Neural progenitor cell (in vitro differentiated cells): ENCODE data around the gene NF1. TPM values are rescaled to one million over a fixed set of nuclear protein-coding genes. Genes with fewer than 3 reads are reported as not detected.

Experiments used
- DNase-seq: peaks from one replicate; pipeline ENCODE4 v3.0.0-alpha.2; 2016; ENCODE audit warnings: low spot score
- H2AFZ ChIP-seq: fragments of 200-600 bp; sonication (generic); replicated peaks from 2 replicates; pipeline ENCODE4 v1.6.1; 2016; ENCODE audit warnings: antibody characterized with exemption
- H3F3A ChIP-seq: fragments of 200-600 bp; sonication (generic); 2 replicates; pipeline ENCODE4 v1.6.1; 2016; ENCODE audit warnings: antibody characterized with exemption, low read depth
- H3K27ac ChIP-seq: fragments of 200-600 bp; sonication (generic); 2 replicates; pipeline ENCODE4 v1.5.1; 2016; ENCODE audit warnings: mild to moderate bottlenecking
- H3K27me3 ChIP-seq: fragments of 200-600 bp; sonication (generic); 2 replicates; pipeline ENCODE4 v1.6.1; 2016; ENCODE audit warnings: mild to moderate bottlenecking, moderate library complexity
- H3K36me3 ChIP-seq: fragments of 200-600 bp; sonication (generic); 2 replicates; pipeline ENCODE4 v1.5.1; 2016
- H3K4me1 ChIP-seq: fragments of 200-600 bp; sonication (generic); 2 replicates; pipeline ENCODE4 v1.6.1; 2016; ENCODE audit warnings: mixed run types
- H3K4me2 ChIP-seq: fragments of 200-600 bp; sonication (generic); 2 replicates; pipeline ENCODE4 v1.6.1; 2016
- H3K4me3 ChIP-seq: fragments of 200-600 bp; sonication (generic); 2 replicates; pipeline ENCODE4 v1.5.1; 2016
- H3K79me2 ChIP-seq: fragments of 200-600 bp; sonication (generic); 2 replicates; pipeline ENCODE4 v1.6.1; 2016; ENCODE audit warnings: low read depth
- H3K9ac ChIP-seq: fragments of 200-600 bp; sonication (generic); 2 replicates; pipeline ENCODE4 v1.6.1; 2016
- H3K9me3 ChIP-seq: fragments of 200-600 bp; sonication (generic); 2 replicates; pipeline ENCODE4 v1.5.1; 2016; ENCODE audit warnings: low read depth
- H4K20me1 ChIP-seq: fragments of 200-600 bp; sonication (generic); 2 replicates; pipeline ENCODE4 v1.6.1; 2016; ENCODE audit warnings: low read depth
- H3K27ac Mint-ChIP-seq: 3 replicates; pipeline ENCODE4 v1.8.0; 2021; ENCODE audit warnings: mixed read lengths
- H3K27me3 Mint-ChIP-seq: 2 replicates; pipeline ENCODE4 v1.8.0; 2022; ENCODE audit warnings: low read depth, mild to moderate bottlenecking, inconsistent platforms, moderate library complexity, mixed read lengths; ENCODE audit not compliant: insufficient read depth
- H3K36me3 Mint-ChIP-seq: 3 replicates; pipeline ENCODE4 v1.8.0; 2021; ENCODE audit warnings: mixed read lengths
- H3K4me1 Mint-ChIP-seq: 3 replicates; pipeline ENCODE4 v1.8.0; 2021; ENCODE audit warnings: mixed read lengths
- H3K4me3 Mint-ChIP-seq: 3 replicates; pipeline ENCODE4 v1.8.0; 2021; ENCODE audit warnings: mild to moderate bottlenecking, moderate library complexity, mixed read lengths
- H3K9me3 Mint-ChIP-seq: 3 replicates; pipeline ENCODE4 v1.8.0; 2020; ENCODE audit warnings: mixed read lengths
- CTCF ChIP-seq: fragments of 200-600 bp; sonication (generic); IDR thresholded peaks from 2 replicates; pipeline ENCODE4 v1.5.1; 2017; ENCODE audit warnings: antibody characterized with exemption, mild to moderate bottlenecking
- EZH2 ChIP-seq: fragments of 200-600 bp; sonication (generic); IDR thresholded peaks from 2 replicates; pipeline ENCODE4 v1.6.1; 2017; ENCODE audit warnings: antibody characterized with exemption, mild to moderate bottlenecking, moderate library complexity
- EZH2phosphoT487 ChIP-seq: fragments of 200-600 bp; sonication (generic); IDR thresholded peaks from 2 replicates; pipeline ENCODE4 v1.6.1; 2017; ENCODE audit warnings: antibody characterized with exemption
- total RNA-seq: library from RNA; depleted of rRNA; stranded (reverse); fragments of >200 nt; gene quantifications from 2 replicates; pipeline ENCODE4 v1.2.3, GENCODE V29; 2015; ENCODE audit warnings: low replicate concordance

NF1 gene
- total RNA-seq, 1 donor from 2014 or later: 54.8 TPM

GRCh38 chr17:31248986-31249834, 154.4 kb downstream of the NF1 start:
- Histone ChIP-seq H3F3A (no peaks in the 10 kb centered on the region), H3K4me1 (no peaks in the 10 kb centered on the region), H3K79me2 (no peaks in the 10 kb centered on the region), H4K20me1 (no peaks in the 10 kb centered on the region), H3K9me3 (no peaks in the 10 kb centered on the region), H3K4me3 (no peak overlapping the region), H3K27me3 (no peaks in the 10 kb centered on the region), H3K36me3 (peaks cover 5% of the 10 kb centered on the region), H3K27ac (no peak overlapping the region), H2AFZ (no peak overlapping the region), H3K4me2 (no peak overlapping the region), H3K9ac (no peak overlapping the region)
- DNase-seq: no peak
- Mint-ChIP-seq H3K9me3 (no peaks in the 10 kb centered on the region), H3K27me3 (peaks cover 2% of the 10 kb centered on the region), H3K36me3 (peaks cover 21% of the 10 kb centered on the region), H3K4me3 (no peak overlapping the region), H3K4me1 (no peaks in the 10 kb centered on the region), H3K27ac (no peak overlapping the region)
- TF ChIP-seq CTCF (no peak), EZH2phosphoT487 (no peak), EZH2 (no peak)

- H3K27me3 Mint-ChIP-seq: peaks cover 2% of the 10 kb centered on the region
- H3F3A ChIP-seq: no peaks in the 10 kb centered on the region
- H3K27ac Mint-ChIP-seq: no peak overlapping the region
- DNase-seq: no peak
- no peaks in the 10 kb centered on the region for H4K20me1 ChIP-seq
- H3K4me2 ChIP-seq: no peak overlapping the region
- no peaks in the 10 kb centered on the region for H3K9me3 Mint-ChIP-seq
- H3K27ac ChIP-seq: no peak overlapping the region
- no peak overlapping the region for H3K4me3 Mint-ChIP-seq
- H2AFZ ChIP-seq: no peak overlapping the region
- no peaks in the 10 kb centered on the region for H3K9me3 ChIP-seq
- TF ChIP-seq EZH2phosphoT487 (no peak), EZH2 (no peak), CTCF (no peak)
- H3K4me1 Mint-ChIP-seq: no peaks in the 10 kb centered on the region
- no peak overlapping the region for H3K9ac ChIP-seq
- peaks cover 5% of the 10 kb centered on the region for H3K36me3 ChIP-seq
- no peaks in the 10 kb centered on the region for H3K79me2 ChIP-seq
- H3K4me1 ChIP-seq: no peaks in the 10 kb centered on the region
- peaks cover 17% of the 10 kb centered on the region for H3K36me3 Mint-ChIP-seq
- no peaks in the 10 kb centered on the region for H3K27me3 ChIP-seq
- H3K4me3 ChIP-seq: no peak overlapping the region
These were observed 155.0 kb downstream of the NF1 start for GRCh38 chr17:31249835-31250141.

GRCh38 chr17:31250229-31250628, 155.5 kb downstream of the NF1 start:
- Mint-ChIP-seq H3K27me3 (peaks cover 2% of the 10 kb centered on the region), H3K27ac (no peak overlapping the region)
- no peak overlapping the region for H3K27ac ChIP-seq

More at GRCh38 chr17:31250229-31250628, 155.5 kb downstream of the NF1 start:
- Histone ChIP-seq H3F3A (no peaks in the 10 kb centered on the region), H2AFZ (no peak overlapping the region), H3K9me3 (no peaks in the 10 kb centered on the region), H3K9ac (no peak overlapping the region), H3K36me3 (peaks cover 5% of the 10 kb centered on the region), H3K79me2 (no peaks in the 10 kb centered on the region), H4K20me1 (no peaks in the 10 kb centered on the region), H3K27me3 (no peaks in the 10 kb centered on the region), H3K4me3 (no peak overlapping the region), H3K4me2 (no peak overlapping the region), H3K4me1 (no peaks in the 10 kb centered on the region)
- no peak for DNase-seq
- TF ChIP-seq EZH2phosphoT487: no peak
- no peak for TF ChIP-seq CTCF
- no peak for TF ChIP-seq EZH2
- Mint-ChIP-seq H3K9me3 (no peaks in the 10 kb centered on the region), H3K4me1 (no peaks in the 10 kb centered on the region), H3K36me3 (peaks cover 16% of the 10 kb centered on the region), H3K4me3 (no peak overlapping the region)
